ENCODE results near the gene SALL4.

- TF ChIP-seq, protein P1, sequence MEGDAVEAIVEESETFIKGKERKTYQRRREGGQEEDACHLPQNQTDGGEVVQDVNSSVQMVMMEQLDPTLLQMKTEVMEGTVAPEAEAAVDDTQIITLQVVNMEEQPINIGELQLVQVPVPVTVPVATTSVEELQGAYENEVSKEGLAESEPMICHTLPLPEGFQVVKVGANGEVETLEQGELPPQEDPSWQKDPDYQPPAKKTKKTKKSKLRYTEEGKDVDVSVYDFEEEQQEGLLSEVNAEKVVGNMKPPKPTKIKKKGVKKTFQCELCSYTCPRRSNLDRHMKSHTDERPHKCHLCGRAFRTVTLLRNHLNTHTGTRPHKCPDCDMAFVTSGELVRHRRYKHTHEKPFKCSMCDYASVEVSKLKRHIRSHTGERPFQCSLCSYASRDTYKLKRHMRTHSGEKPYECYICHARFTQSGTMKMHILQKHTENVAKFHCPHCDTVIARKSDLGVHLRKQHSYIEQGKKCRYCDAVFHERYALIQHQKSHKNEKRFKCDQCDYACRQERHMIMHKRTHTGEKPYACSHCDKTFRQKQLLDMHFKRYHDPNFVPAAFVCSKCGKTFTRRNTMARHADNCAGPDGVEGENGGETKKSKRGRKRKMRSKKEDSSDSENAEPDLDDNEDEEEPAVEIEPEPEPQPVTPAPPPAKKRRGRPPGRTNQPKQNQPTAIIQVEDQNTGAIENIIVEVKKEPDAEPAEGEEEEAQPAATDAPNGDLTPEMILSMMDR (IDR thresholded peaks at IDR 0.05), result no peak
- TF ChIP-seq POLR2A (IDR thresholded peaks at IDR 0.05), result no peak
- TF ChIP-seq POLR2AphosphoS5 (IDR thresholded peaks at IDR 0.05; ENCODE audit: insufficient read depth in 1 of 2, low read depth in 1 of 2), result no peak
Measured at GRCh38 chr20:51789434-51789833, 12.9 kb downstream of the SALL4 start.

Measured in vagina (tissue), 2 donors.